DOHH2 (cell line): ENCODE data around the gene VGLL4.
"Not testable (repeated sequence)": the region's sequence is repeated elsewhere in the genome, so short reads cannot be mapped to it uniquely, and the experiment has no call there.

Experiments
- H3F3A ChIP-seq: fragments of 200-600 bp; sonication (generic), shearing (Covaris generic); 2 replicates; pipeline ENCODE4 v1.6.0; 2016; ENCODE audit warnings: antibody characterized with exemption, mild to moderate bottlenecking; ENCODE audit not compliant: control insufficient read depth, insufficient read depth
- H3K27ac ChIP-seq: fragments of 200-600 bp; sonication (generic); 2 replicates; pipeline ENCODE4 v1.5.1; 2014; ENCODE audit warnings: low read depth, mild to moderate bottlenecking, low read length, moderate library complexity
- H3K27me3 ChIP-seq: fragments of 200-600 bp; sonication (generic); 2 replicates; pipeline ENCODE4 v1.6.1; 2014; ENCODE audit warnings: mild to moderate bottlenecking, low read length, mixed read lengths; ENCODE audit not compliant: control insufficient read depth
- H3K36me3 ChIP-seq: fragments of 200-600 bp; sonication (generic); 2 replicates; pipeline ENCODE4 v1.6.1; 2014; ENCODE audit warnings: mild to moderate bottlenecking, low read length, moderate library complexity, mixed read lengths; ENCODE audit not compliant: control insufficient read depth
- H3K4me1 ChIP-seq: fragments of 200-600 bp; sonication (generic); 2 replicates; pipeline ENCODE4 v1.6.1; 2014; ENCODE audit warnings: mild to moderate bottlenecking, low read length, mixed read lengths; ENCODE audit not compliant: control insufficient read depth
- H3K4me2 ChIP-seq: fragments of 200-600 bp; sonication (generic); 2 replicates; pipeline ENCODE4 v1.6.0; 2014; ENCODE audit warnings: mild to moderate bottlenecking, low read length, moderate library complexity
- H3K4me3 ChIP-seq: fragments of 200-600 bp; sonication (generic); 2 replicates; pipeline ENCODE4 v1.5.1; 2014; ENCODE audit warnings: mild to moderate bottlenecking, low read length, mixed read lengths
- H3K79me2 ChIP-seq: fragments of 200-600 bp; sonication (generic); 2 replicates; pipeline ENCODE4 v1.6.1; 2014; ENCODE audit warnings: mild to moderate bottlenecking, low read length, mixed read lengths; ENCODE audit not compliant: control insufficient read depth
- H3K9me2 ChIP-seq: fragments of 200-600 bp; sonication (generic); replicated peaks from 2 replicates; pipeline ENCODE4 v1.6.1; 2014; ENCODE audit warnings: mild to moderate bottlenecking, low read length, mixed read lengths; ENCODE audit not compliant: control insufficient read depth
- H3K9me3 ChIP-seq: fragments of 200-600 bp; sonication (generic); 2 replicates; pipeline ENCODE4 v1.6.1; 2014; ENCODE audit warnings: antibody characterized with exemption, low read length, mixed read lengths; ENCODE audit not compliant: control insufficient read depth, insufficient read depth
- H4K20me1 ChIP-seq: fragments of 200-600 bp; sonication (generic); 2 replicates; pipeline ENCODE4 v1.6.0; 2014; ENCODE audit warnings: low read depth, mild to moderate bottlenecking, antibody characterized with exemption, low read length, moderate library complexity; ENCODE audit not compliant: control insufficient read depth, insufficient read depth
- EZH2phosphoT487 ChIP-seq: fragments of 200-600 bp; sonication (generic); IDR thresholded peaks from 2 replicates; pipeline ENCODE4 v1.6.1; 2017; ENCODE audit warnings: borderline replicate concordance, mild to moderate bottlenecking, antibody characterized with exemption, low read length, moderate library complexity, mixed read lengths
- TF ChIP-seq, protein P1 (sequence below): fragments of 200-600 bp; sonication (generic); IDR thresholded peaks from one replicate; pipeline ENCODE4 v1.5.1; 2014; ENCODE audit warnings: antibody characterized with exemption, mild to moderate bottlenecking, low read depth, low read length; ENCODE audit not compliant: poor library complexity, severe bottlenecking

VGLL4 gene

DNA sequence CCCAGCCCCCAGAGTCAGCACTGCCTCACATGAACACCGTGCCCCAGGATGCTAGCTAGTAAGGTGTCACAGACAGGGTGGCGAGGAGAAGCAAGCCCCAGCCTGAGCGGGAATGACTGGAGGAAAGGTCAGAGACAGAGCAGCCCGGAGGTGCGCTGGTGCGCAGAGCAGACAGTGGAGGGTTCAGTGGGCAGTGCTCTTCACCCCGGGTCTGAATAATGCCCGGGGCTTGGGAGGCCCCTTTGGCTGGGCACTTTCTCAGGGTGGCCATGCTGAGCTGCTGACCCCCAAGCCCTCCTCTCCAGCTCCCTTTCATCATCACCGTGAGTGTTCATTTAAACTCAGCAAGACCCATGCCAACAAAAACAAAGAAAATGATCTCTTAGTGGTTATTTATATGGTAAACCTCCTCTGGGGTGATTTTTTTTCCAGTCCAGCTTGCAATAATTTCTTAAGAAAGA, 110.8 kb downstream of the VGLL4 start:
- Histone ChIP-seq H3K36me3 (no peaks in the 10 kb centered on the region), H4K20me1 (no peaks in the 10 kb centered on the region), H3K27ac (no peak overlapping the region), H3K9me3 (no peaks in the 10 kb centered on the region), H3K27me3 (no peaks in the 10 kb centered on the region), H3K79me2 (no peaks in the 10 kb centered on the region), H3F3A (no peaks in the 10 kb centered on the region), H3K4me2 (no peak overlapping the region), H3K9me2 (no peaks in the 10 kb centered on the region), H3K4me3 (no peak overlapping the region), H3K4me1 (peaks cover 10% of the 10 kb centered on the region)
- no peak for TF ChIP-seq EZH2phosphoT487
- TF ChIP-seq, protein P1, sequence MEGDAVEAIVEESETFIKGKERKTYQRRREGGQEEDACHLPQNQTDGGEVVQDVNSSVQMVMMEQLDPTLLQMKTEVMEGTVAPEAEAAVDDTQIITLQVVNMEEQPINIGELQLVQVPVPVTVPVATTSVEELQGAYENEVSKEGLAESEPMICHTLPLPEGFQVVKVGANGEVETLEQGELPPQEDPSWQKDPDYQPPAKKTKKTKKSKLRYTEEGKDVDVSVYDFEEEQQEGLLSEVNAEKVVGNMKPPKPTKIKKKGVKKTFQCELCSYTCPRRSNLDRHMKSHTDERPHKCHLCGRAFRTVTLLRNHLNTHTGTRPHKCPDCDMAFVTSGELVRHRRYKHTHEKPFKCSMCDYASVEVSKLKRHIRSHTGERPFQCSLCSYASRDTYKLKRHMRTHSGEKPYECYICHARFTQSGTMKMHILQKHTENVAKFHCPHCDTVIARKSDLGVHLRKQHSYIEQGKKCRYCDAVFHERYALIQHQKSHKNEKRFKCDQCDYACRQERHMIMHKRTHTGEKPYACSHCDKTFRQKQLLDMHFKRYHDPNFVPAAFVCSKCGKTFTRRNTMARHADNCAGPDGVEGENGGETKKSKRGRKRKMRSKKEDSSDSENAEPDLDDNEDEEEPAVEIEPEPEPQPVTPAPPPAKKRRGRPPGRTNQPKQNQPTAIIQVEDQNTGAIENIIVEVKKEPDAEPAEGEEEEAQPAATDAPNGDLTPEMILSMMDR, result no peak

DNA sequence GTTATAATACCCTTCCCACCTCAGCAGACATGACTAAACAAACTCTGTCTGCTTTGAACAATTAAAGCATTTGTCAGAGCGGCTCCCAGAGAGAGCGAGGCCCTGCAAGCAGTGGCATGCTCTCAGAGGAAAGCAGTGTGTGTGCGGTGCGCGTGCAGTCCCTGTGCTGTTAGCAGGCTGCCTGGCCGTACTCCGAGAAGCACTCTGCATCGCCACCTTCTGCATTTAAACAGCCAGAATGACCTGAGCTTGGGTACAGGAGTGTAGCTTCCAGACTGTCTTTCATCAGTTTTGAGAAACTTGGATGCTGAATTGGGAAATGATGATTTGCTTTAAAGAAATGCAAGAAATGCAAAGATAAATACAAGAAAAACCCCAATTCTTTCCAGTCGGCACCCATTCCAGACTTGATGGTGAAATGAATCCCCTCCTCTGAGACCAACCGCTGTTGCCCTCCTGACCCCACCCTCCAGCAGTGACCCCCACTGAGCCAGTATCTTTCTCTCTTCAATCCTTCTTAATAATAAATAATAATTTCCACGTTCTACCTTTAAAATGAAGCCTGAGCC, 113.5 kb downstream of the VGLL4 start:
- H3K36me3 ChIP-seq, result no peaks in the 10 kb centered on the region

GRCh38 chr3:11529281-11529680, 114.4 kb downstream of the VGLL4 start:
- H3K79me2 ChIP-seq, result no peaks in the 10 kb centered on the region
- H4K20me1 ChIP-seq, result no peaks in the 10 kb centered on the region
- H3F3A ChIP-seq, result no peaks in the 10 kb centered on the region
- H3K9me2 ChIP-seq, result no peaks in the 10 kb centered on the region
- H3K4me2 ChIP-seq, result no peak overlapping the region
- H3K27me3 ChIP-seq, result no peaks in the 10 kb centered on the region
- H3K9me3 ChIP-seq, result no peaks in the 10 kb centered on the region
- no peaks in the 10 kb centered on the region for H3K4me1 ChIP-seq
- H3K4me3 ChIP-seq, result no peak overlapping the region
- H3K27ac ChIP-seq, result no peak overlapping the region
- TF ChIP-seq, protein P1, result no peak
- no peak for TF ChIP-seq EZH2phosphoT487
- no peaks in the 10 kb centered on the region for H3K36me3 ChIP-seq

More for the DNA sequence above, 113.5 kb downstream of the VGLL4 start:
- Histone ChIP-seq H4K20me1 (no peaks in the 10 kb centered on the region), H3K4me1 (no peaks in the 10 kb centered on the region), H3K27me3 (no peaks in the 10 kb centered on the region), H3K79me2 (no peaks in the 10 kb centered on the region), H3K4me2 (no peak overlapping the region), H3K9me2 (no peaks in the 10 kb centered on the region), H3F3A (no peaks in the 10 kb centered on the region), H3K27ac (no peak overlapping the region), H3K4me3 (no peak overlapping the region), H3K9me3 (no peaks in the 10 kb centered on the region)
- TF ChIP-seq EZH2phosphoT487, result no peak
- TF ChIP-seq, protein P1, result no peak

- H3K79me2 ChIP-seq, H3K27ac ChIP-seq, H4K20me1 ChIP-seq, H3K36me3 ChIP-seq, H3K4me1 ChIP-seq, H3F3A ChIP-seq, H3K4me2 ChIP-seq, H3K4me3 ChIP-seq, H3K9me3 ChIP-seq, H3K27me3 ChIP-seq, H3K9me2 ChIP-seq: not testable (repeated sequence)
Observed at GRCh38 chr3:11526121-11526520, 117.6 kb downstream of the VGLL4 start.
